ENCODE results near the gene NPAS3. TPM values are rescaled to one million over a fixed set of nuclear protein-coding genes. Genes with fewer than 3 reads are reported as not detected.

NPAS3 gene
- total and polyA plus RNA-seq, 2 of the 13 experiments (the other 11 are each of a cell fraction or from before 2014, with no cell fraction given), result not detected

DNA sequence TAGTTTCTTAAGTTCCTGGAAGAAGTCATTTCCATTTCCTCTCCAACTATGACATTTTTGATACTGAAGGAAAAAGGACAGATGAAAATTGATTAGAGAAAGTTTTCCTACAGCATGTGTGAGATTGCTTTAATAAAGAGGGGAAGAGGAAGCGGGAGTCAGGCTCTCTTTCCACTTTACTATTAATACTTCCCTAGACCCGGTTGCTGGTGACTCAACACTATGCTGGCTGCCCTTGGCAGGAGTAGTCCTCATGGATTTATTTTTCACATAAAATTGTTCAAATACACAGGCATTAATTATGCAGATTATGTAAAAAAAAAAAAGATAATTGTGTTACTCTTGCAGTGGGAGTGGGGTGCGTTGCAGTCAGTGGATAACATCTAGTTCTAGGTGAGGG lies 718.8 kb downstream of the NPAS3 start (continued):
- TF ChIP-seq RXRB (CRISPR knock-in tag; IDR thresholded peaks at IDR 0.05; ENCODE audit: borderline replicate concordance), result no peak
- no peak for TF ChIP-seq TAF15 (IDR thresholded peaks at IDR 0.05; ENCODE audit: low read depth, low read length, poor library complexity, severe bottlenecking)
- TF ChIP-seq ZNF468 (CRISPR knock-in tag; IDR thresholded peaks at IDR 0.05), result no peak
- TF ChIP-seq ZNF781 (CRISPR knock-in tag; IDR thresholded peaks at IDR 0.05; ENCODE audit: borderline replicate concordance, not compliant biosample characterization), result no peak
- TF ChIP-seq, protein P1, sequence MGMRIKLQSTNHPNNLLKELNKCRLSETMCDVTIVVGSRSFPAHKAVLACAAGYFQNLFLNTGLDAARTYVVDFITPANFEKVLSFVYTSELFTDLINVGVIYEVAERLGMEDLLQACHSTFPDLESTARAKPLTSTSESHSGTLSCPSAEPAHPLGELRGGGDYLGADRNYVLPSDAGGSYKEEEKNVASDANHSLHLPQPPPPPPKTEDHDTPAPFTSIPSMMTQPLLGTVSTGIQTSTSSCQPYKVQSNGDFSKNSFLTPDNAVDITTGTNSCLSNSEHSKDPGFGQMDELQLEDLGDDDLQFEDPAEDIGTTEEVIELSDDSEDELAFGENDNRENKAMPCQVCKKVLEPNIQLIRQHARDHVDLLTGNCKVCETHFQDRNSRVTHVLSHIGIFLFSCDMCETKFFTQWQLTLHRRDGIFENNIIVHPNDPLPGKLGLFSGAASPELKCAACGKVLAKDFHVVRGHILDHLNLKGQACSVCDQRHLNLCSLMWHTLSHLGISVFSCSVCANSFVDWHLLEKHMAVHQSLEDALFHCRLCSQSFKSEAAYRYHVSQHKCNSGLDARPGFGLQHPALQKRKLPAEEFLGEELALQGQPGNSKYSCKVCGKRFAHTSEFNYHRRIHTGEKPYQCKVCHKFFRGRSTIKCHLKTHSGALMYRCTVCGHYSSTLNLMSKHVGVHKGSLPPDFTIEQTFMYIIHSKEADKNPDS (CRISPR knock-in tag; IDR thresholded peaks at IDR 0.05), result no peak
- TF ChIP-seq ZNF768 (CRISPR knock-in tag; IDR thresholded peaks at IDR 0.05), result no peak
- TF ChIP-seq, protein P2, sequence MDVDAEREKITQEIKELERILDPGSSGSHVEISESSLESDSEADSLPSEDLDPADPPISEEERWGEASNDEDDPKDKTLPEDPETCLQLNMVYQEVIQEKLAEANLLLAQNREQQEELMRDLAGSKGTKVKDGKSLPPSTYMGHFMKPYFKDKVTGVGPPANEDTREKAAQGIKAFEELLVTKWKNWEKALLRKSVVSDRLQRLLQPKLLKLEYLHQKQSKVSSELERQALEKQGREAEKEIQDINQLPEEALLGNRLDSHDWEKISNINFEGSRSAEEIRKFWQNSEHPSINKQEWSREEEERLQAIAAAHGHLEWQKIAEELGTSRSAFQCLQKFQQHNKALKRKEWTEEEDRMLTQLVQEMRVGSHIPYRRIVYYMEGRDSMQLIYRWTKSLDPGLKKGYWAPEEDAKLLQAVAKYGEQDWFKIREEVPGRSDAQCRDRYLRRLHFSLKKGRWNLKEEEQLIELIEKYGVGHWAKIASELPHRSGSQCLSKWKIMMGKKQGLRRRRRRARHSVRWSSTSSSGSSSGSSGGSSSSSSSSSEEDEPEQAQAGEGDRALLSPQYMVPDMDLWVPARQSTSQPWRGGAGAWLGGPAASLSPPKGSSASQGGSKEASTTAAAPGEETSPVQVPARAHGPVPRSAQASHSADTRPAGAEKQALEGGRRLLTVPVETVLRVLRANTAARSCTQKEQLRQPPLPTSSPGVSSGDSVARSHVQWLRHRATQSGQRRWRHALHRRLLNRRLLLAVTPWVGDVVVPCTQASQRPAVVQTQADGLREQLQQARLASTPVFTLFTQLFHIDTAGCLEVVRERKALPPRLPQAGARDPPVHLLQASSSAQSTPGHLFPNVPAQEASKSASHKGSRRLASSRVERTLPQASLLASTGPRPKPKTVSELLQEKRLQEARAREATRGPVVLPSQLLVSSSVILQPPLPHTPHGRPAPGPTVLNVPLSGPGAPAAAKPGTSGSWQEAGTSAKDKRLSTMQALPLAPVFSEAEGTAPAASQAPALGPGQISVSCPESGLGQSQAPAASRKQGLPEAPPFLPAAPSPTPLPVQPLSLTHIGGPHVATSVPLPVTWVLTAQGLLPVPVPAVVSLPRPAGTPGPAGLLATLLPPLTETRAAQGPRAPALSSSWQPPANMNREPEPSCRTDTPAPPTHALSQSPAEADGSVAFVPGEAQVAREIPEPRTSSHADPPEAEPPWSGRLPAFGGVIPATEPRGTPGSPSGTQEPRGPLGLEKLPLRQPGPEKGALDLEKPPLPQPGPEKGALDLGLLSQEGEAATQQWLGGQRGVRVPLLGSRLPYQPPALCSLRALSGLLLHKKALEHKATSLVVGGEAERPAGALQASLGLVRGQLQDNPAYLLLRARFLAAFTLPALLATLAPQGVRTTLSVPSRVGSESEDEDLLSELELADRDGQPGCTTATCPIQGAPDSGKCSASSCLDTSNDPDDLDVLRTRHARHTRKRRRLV (CRISPR knock-in tag; IDR thresholded peaks at IDR 0.05), result no peak

Measured in HepG2 (cell line).